GM12864 (cell line): ENCODE results near the gene AK5.

Experiments
- DNase-seq: peaks from one replicate; pipeline ENCODE4 v3.0.0-alpha.2; 2011; ENCODE audit warnings: low read depth
- H3K4me3 ChIP-seq: 2 replicates; pipeline ENCODE4 v1.5.1; 2011; ENCODE audit warnings: mild to moderate bottlenecking, low read depth, low read length, control low read depth
- CTCF ChIP-seq: IDR thresholded peaks from 2 replicates; pipeline ENCODE4 v1.5.1; 2011; ENCODE audit warnings: low read depth, mild to moderate bottlenecking, moderate library complexity, low read length, control low read depth, inconsistent platforms; ENCODE audit errors: missing control alignments

Gene AK5

DNA sequence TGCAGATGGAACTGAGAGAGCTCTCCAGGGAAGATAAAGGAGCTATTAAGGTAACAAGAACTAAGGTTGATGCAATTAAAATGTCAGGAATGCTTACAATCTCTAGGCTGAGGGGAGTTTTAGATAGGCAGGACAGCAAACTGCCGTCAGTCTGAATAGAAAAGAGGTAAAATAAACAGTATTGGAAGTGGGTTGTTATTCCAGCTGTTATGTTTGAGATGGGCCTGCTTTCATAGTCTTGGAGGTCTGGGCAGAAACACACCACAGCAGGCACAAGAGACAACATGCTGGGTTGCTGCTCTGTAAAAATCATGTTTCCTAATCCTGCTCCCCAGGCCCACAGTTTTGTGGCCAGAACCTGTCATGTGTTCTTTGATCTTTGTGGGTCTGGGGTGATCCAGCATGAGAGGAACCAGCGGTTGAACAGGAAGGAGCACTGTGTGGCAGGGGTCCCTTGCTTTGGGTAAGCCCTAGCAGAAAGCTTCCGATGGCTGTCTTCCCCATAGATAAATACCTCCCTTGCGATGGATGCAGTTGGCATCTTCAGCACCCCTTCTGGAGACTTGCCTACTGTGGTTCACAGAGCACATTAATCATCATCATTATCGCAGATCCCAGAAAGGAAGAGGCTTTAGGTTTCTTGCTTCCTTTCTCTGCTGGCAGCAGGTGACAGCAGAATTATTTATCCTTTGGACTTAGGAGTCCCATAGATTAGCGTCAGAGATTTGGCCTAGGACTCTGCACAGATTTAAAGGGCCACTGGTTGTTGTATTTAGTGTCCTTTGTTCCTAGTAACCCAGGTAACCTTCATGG, 97.1 kb downstream of the AK5 start:
- DNase-seq: no peak
- no peak for TF ChIP-seq CTCF
- H3K4me3 ChIP-seq: no peak overlapping the region

DNA sequence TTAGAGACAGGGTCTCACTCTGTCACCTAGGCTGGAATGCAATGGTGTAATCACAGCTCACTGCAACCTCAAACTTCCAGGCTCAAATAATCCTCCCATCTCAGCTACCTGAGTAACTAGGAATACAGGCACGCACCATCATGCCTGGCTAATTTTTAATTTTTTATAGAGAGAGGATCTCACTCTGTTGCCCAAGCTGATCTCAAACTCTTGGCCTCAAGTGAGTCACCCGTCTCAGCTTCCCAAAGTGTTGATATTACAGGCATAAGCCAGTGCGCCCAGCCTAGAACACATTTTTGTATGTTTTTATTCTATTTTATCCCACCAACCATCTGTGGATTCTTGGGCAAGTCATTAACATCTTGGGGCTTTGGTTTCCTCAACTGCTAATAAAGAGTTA, 100.5 kb downstream of the AK5 start:
- H3K4me3 ChIP-seq: no peak overlapping the region
- DNase-seq: no peak
- TF ChIP-seq CTCF: no peak

DNA sequence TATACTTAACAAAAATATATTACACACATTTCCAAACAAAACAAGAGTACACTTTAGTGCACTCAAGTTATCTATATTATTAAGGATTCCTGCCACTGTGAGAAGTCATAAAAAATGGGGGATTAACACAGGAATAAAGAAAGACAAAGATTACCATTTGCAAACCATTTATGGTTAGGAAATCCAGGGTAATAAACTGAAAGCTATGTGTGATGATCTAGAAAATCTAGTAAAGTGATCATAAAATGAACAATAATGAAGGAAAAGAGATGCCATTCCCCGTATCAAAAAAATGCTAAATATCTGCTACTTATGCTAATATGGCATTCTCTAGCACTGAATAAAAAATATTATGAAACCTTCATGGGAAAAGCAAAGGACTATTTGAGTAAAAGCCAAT, 101.4 kb downstream of the AK5 start:
- DNase-seq: no peak
- H3K4me3 ChIP-seq: no peak overlapping the region
- no peak for TF ChIP-seq CTCF

- H3K4me3 ChIP-seq: no peak overlapping the region
- TF ChIP-seq CTCF: no peak
- no peak for DNase-seq
Measured at GRCh38 chr1:77385551-77385950, 103.7 kb downstream of the AK5 start.

- no peak overlapping the region for H3K4me3 ChIP-seq
- DNase-seq: no peak
- TF ChIP-seq CTCF: no peak
Measured at GRCh38 chr1:77386276-77386675, 104.5 kb downstream of the AK5 start.

DNA sequence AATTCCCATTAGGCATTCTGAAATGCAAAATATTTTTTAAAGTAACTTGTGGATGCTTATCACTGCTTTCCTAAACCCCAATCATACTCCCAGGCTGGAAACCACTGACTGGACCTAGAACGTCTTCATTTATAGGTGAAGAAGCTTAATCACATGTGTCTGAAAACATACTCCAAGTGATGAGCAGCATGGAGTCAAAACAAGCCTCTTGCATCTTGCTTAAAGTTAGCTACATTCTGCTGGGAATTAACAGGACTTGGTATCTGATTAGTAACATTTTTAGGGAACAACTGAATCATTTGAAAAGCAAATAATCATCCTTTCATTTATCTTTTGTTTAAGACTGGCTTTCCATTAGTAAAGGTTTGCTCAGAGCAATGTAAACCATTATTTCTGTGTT, 105.7 kb downstream of the AK5 start:
- no peak for TF ChIP-seq CTCF

DNA sequence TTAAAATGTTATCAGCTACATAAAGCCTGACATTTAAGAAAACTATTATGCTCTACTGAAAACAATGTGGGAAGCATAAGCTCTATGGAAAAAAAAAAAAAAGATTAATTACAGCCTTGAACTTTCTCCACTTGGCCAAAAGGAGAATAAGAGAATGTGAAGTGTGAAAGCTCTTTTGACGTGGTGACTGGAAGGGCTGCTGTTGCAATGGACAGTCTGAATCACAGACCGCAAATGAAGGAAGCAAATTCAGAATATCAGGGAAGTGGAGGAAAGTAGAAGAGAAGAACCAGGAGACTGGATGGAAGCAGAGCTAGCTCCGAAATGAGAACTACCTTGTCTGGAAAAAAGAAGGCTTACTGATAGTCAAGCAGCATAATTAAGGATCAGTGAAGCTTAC, 106.8 kb downstream of the AK5 start:
- DNase-seq: no peak
- H3K4me3 ChIP-seq: no peak overlapping the region
- no peak for TF ChIP-seq CTCF

More for the DNA sequence above, 105.7 kb downstream of the AK5 start:
- DNase-seq: no peak
- no peak overlapping the region for H3K4me3 ChIP-seq
